Measurements from ENCODE around the gene B4GALT5.

- TF ChIP-seq POLR2A (IDR thresholded peaks at IDR 0.05; ENCODE audit: low read length), result no peak
- no peak for TF ChIP-seq GATA1 (IDR thresholded peaks at IDR 0.05; ENCODE audit: low read depth, low read length)
These were observed 37.1 kb upstream of the B4GALT5 start for GRCh38 chr20:49750611-49751396.

Data from erythroblast (primary cell).